GM12872 (cell line): Measurements from ENCODE around the gene SF3B2.

ENCODE experiments used
- CTCF ChIP-seq: IDR thresholded peaks from 3 replicates; pipeline ENCODE4 v1.5.1; 2011; ENCODE audit warnings: low read depth, mild to moderate bottlenecking, low read length, moderate library complexity; ENCODE audit not compliant: insufficient read depth

The SF3B2 gene

GRCh38 chr11:66014804-66015453 lies 37.2 kb upstream of the SF3B2 start:
- no peak for TF ChIP-seq CTCF

GRCh38 chr11:66015454-66015881 lies 36.7 kb upstream of the SF3B2 start:
- TF ChIP-seq CTCF, result no peak

- no peak for TF ChIP-seq CTCF
These were observed 36.0 kb upstream of the SF3B2 start for GRCh38 chr11:66015936-66016792.

- TF ChIP-seq CTCF, result no peak
These were observed 35.4 kb upstream of the SF3B2 start for GRCh38 chr11:66016793-66017177.

DNA sequence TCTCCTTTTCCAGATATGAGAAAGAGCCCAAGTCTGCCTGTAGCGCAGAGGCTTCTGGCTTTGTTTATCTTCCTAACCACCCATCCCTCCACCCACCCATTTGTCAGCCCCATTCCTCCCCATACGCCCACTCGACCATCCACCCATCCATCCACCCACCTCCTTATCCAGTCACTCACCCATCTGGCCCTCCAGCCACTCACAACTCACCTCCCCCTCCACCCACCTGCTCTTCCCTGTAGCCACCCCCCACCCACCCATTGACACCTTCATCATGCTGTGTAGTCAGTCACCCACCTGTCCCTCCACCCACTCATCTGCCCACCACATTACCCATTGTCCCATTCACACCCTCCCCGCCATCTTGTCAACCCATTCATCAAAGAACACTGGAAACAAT lies 34.8 kb upstream of the SF3B2 start:
- TF ChIP-seq CTCF, result no peak

DNA sequence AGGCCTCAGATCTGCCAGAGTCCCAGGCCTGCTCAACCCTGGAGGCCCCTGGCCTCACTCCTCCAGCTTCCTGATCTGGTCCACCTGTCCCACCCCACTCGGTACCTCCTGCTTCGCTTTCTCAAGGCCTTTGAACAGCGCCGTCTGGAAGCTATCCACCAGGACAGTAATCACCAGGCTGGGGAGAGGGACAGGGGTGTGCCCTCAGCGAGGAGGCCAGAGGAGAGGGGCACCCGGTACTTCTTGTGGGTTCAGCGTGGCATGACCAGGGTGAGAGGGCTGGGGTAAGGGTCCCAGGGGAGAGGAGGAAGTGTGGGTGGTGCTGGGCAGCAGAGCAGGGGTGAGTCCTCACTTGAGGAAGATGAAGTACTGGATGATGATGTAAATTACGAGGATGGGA lies 32.0 kb upstream of the SF3B2 start:
- no peak for TF ChIP-seq CTCF

DNA sequence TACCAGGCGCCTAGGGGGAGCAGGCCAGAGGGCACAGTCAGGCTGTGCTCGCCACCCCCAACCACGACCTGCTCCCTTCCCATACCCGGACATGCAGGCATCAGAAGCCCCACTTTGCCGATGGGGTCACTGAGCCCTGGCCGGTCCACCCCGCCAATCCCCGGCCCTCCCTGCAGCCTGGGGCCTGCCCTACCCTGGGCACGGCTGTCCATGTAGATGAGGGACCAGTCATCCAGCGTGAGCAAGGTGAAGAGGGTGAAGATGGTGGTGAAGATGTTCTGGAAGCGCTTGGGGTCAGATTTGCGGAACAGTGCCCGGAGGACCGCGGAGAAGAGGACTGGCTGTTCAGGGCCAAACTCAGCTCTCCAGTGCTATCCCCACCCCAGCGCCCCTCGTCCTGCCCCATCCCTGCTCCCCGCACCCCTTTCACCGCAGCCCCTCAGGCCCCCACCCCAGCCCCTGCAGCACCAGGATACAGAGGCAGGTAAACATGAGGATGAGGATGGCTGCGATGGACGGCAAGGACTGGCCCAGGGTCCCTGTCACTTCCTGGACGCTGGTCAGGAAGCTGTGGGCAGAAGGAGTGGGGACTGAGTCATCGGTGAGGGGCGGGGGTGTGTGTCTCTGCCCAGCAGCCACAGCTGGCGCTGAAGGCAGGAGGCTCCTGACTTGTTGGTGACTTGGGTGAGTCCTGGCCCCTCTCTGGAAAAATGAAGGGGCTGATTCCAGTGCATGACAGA lies 31.4 kb upstream of the SF3B2 start:
- TF ChIP-seq CTCF, result no peak
